ENCODE measurements around the gene BIRC6.
"Not testable (repeated sequence)": the region's sequence is repeated elsewhere in the genome, so short reads cannot be mapped to it uniquely, and the experiment has no call there.

DNA sequence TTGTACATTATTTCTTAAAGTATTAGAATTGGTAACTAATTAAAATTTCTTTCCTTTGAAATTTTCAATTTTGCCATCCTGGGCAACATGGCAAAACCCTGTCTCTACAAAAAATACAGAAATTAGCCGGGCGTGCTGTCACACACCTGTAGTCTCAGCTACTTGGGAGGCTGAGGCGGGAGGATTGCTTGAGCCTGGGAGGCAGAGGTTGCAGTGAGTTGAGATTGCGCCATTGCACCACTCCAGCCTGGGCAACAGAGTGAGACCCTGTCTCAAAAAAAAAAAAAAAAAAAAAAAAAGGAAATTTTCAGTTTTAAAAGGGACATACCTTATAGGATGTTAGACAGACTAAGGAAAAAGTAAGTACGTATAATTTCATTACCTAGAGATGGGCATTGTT is 14.1 kb downstream of the BIRC6 start:
- TF ChIP-seq, protein P1, sequence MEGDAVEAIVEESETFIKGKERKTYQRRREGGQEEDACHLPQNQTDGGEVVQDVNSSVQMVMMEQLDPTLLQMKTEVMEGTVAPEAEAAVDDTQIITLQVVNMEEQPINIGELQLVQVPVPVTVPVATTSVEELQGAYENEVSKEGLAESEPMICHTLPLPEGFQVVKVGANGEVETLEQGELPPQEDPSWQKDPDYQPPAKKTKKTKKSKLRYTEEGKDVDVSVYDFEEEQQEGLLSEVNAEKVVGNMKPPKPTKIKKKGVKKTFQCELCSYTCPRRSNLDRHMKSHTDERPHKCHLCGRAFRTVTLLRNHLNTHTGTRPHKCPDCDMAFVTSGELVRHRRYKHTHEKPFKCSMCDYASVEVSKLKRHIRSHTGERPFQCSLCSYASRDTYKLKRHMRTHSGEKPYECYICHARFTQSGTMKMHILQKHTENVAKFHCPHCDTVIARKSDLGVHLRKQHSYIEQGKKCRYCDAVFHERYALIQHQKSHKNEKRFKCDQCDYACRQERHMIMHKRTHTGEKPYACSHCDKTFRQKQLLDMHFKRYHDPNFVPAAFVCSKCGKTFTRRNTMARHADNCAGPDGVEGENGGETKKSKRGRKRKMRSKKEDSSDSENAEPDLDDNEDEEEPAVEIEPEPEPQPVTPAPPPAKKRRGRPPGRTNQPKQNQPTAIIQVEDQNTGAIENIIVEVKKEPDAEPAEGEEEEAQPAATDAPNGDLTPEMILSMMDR (IDR thresholded peaks at IDR 0.05): not testable (repeated sequence)
- TF ChIP-seq POLR2A (IDR thresholded peaks at IDR 0.05): not testable (repeated sequence)

Measured in uterus (tissue), 2 donors.